GM10248 (cell line): ENCODE data around the gene MEDAG.
"Not testable (repeated sequence)": the region's sequence is repeated elsewhere in the genome, so short reads cannot be mapped to it uniquely, and the experiment has no call there.

Source experiments
- CTCF ChIA-PET: fragments of 300-600 bp; sonication (Branson Sonifier 250); formaldehyde crosslinking; extraction: SDS; loops from one replicate; lab custom pipeline; 2021; ENCODE audit warnings: antibody characterized with exemption; lab: Yijun Ruan, JAX
- POLR2A ChIA-PET: fragments of 350-650 bp; sonication (Branson Sonifier 250); formaldehyde crosslinking; extraction: SDS; loops from one replicate; lab custom pipeline; 2020; ENCODE audit warnings: antibody characterized with exemption; lab: Yijun Ruan, JAX
- DNase-seq: peaks from one replicate; pipeline ENCODE4 v3.0.0; 2012; ENCODE audit errors: extremely low spot score
- CTCF ChIP-seq: IDR thresholded peaks from 2 replicates; pipeline ENCODE4 v1.5.1; 2012; ENCODE audit warnings: mild to moderate bottlenecking, low read depth; ENCODE audit errors: extremely low read depth, missing control alignments, control extremely low read depth

The MEDAG gene

GRCh38 chr13:30924721-30925120 is 18.6 kb downstream of the MEDAG start:
- POLR2A ChIA-PET = no interaction called here
- no peak for TF ChIP-seq CTCF
- DNase-seq = no peak
- CTCF ChIA-PET = no interaction called here

- no peak for TF ChIP-seq CTCF
- no peak for DNase-seq
- POLR2A ChIA-PET = no interaction called here
- CTCF ChIA-PET = no interaction called here
These were observed 19.4 kb downstream of the MEDAG start for GRCh38 chr13:30925429-30925828.

GRCh38 chr13:30926781-30927180 is 20.7 kb downstream of the MEDAG start:
- no peak for TF ChIP-seq CTCF
- no peak for DNase-seq
- POLR2A ChIA-PET = no interaction called here
- CTCF ChIA-PET = no interaction called here

GRCh38 chr13:30927188-30927587 is 21.1 kb downstream of the MEDAG start:
- DNase-seq, CTCF ChIA-PET, POLR2A ChIA-PET: not testable (repeated sequence)

GRCh38 chr13:30927595-30927994 is 21.5 kb downstream of the MEDAG start:
- TF ChIP-seq CTCF = no peak
- ChIA-PET CTCF (no interaction called here), POLR2A (no interaction called here)
- no peak for DNase-seq

GRCh38 chr13:30928978-30929377 is 22.9 kb downstream of the MEDAG start:
- TF ChIP-seq CTCF = no peak
- DNase-seq = no peak
- CTCF ChIA-PET = interaction anchor here (1.0 to 1.5 kb wide), 2 partner anchors 10 to 63 kb away, joined by 3 read pairs; no protein-coding TSS in a partner anchor
- POLR2A ChIA-PET = no interaction called here

GRCh38 chr13:30932481-30933353 is 26.6 kb downstream of the MEDAG start, which contains the start of gene TEX26:
Gene TEX26 (plus strand): TSS chr13:30932656. CDS start chr13:30932716, 60 bp downstream.
- no peak for DNase-seq
- CTCF ChIA-PET = interaction anchor here (1.2 kb wide), 1 partner anchor 67 kb away, joined by 4 read pairs; no protein-coding TSS in a partner anchor
- POLR2A ChIA-PET = no interaction called here
- TF ChIP-seq CTCF = no peak
